ENCODE data around the gene AKAP12.
"Not testable (repeated sequence)": the region's sequence is repeated elsewhere in the genome, so short reads cannot be mapped to it uniquely, and the experiment has no call there.

AKAP12 gene

GRCh38 chr6:151327101-151327500 lies 87.3 kb downstream of the AKAP12 start:
- ATAC-seq, result no peak
- H3K9me3 Mint-ChIP-seq, result no peaks in the 10 kb centered on the region

GRCh38 chr6:151330130-151330696 lies 90.4 kb downstream of the AKAP12 start:
- H3K4me1 Mint-ChIP-seq, result peaks cover 7% of the 10 kb centered on the region
- no peaks in the 10 kb centered on the region for H3K9me3 Mint-ChIP-seq
- DNase-seq (ENCODE audit: low spot score in 2 of 2) (no peak), ATAC-seq (no peak)
- no peak overlapping the region for H3K27ac Mint-ChIP-seq
- H3K4me3 Mint-ChIP-seq, result no peak overlapping the region
- H3K36me3 Mint-ChIP-seq, result no peaks in the 10 kb centered on the region

More at GRCh38 chr6:151327101-151327500, 87.3 kb downstream of the AKAP12 start:
- peaks cover 24% of the 10 kb centered on the region for H3K4me1 Mint-ChIP-seq
- H3K36me3 Mint-ChIP-seq, result no peaks in the 10 kb centered on the region
- no peak overlapping the region for H3K4me3 Mint-ChIP-seq
- no peak overlapping the region for H3K27ac Mint-ChIP-seq
- no peak for DNase-seq (ENCODE audit: low spot score in 2 of 2)

- Mint-ChIP-seq H3K9me3 (no peaks in the 10 kb centered on the region), H3K4me1 (no peaks in the 10 kb centered on the region), H3K27ac (no peak overlapping the region), H3K36me3 (no peaks in the 10 kb centered on the region), H3K4me3 (no peak overlapping the region)
- DNase-seq (ENCODE audit: low spot score in 2 of 2) (no peak), ATAC-seq (no peak)
Observed at GRCh38 chr6:151335930-151336329, 96.2 kb downstream of the AKAP12 start.

GRCh38 chr6:151338651-151339200 lies 99.0 kb downstream of the AKAP12 start:
- no peaks in the 10 kb centered on the region for H3K9me3 Mint-ChIP-seq
- ATAC-seq (no peak), DNase-seq (ENCODE audit: low spot score in 2 of 2) (no peak)

GRCh38 chr6:151339369-151339768 lies 99.6 kb downstream of the AKAP12 start:
- Mint-ChIP-seq H3K36me3 (no peaks in the 10 kb centered on the region), H3K9me3 (no peaks in the 10 kb centered on the region), H3K27ac (no peak overlapping the region), H3K4me3 (no peak overlapping the region), H3K4me1 (no peaks in the 10 kb centered on the region)
- ATAC-seq (no peak), DNase-seq (ENCODE audit: low spot score in 2 of 2) (no peak)

More at GRCh38 chr6:151338651-151339200, 99.0 kb downstream of the AKAP12 start:
- H3K36me3 Mint-ChIP-seq, result no peaks in the 10 kb centered on the region
- no peaks in the 10 kb centered on the region for H3K4me1 Mint-ChIP-seq
- no peak overlapping the region for H3K27ac Mint-ChIP-seq
- no peak overlapping the region for H3K4me3 Mint-ChIP-seq

GRCh38 chr6:151340219-151340978 lies 100.6 kb downstream of the AKAP12 start:
- ATAC-seq (no peak), DNase-seq (ENCODE audit: low spot score in 2 of 2) (no peak)
- Mint-ChIP-seq H3K9me3 (no peaks in the 10 kb centered on the region), H3K36me3 (no peaks in the 10 kb centered on the region), H3K27ac (no peak overlapping the region), H3K4me3 (no peak overlapping the region), H3K4me1 (no peaks in the 10 kb centered on the region)

GRCh38 chr6:151341476-151342195 lies 101.9 kb downstream of the AKAP12 start:
- no peak for DNase-seq (ENCODE audit: low spot score in 2 of 2)
- no peak for ATAC-seq
- Mint-ChIP-seq H3K4me1 (no peaks in the 10 kb centered on the region), H3K9me3 (no peaks in the 10 kb centered on the region), H3K27ac (no peak overlapping the region), H3K36me3 (no peaks in the 10 kb centered on the region), H3K4me3 (no peak overlapping the region)

GRCh38 chr6:151342750-151343149 lies 103.0 kb downstream of the AKAP12 start:
- not testable (repeated sequence) for H3K4me3 Mint-ChIP-seq; DNase-seq (ENCODE audit: low spot score in 2 of 2); H3K27ac Mint-ChIP-seq; H3K36me3 Mint-ChIP-seq; H3K4me1 Mint-ChIP-seq; H3K9me3 Mint-ChIP-seq; ATAC-seq

GRCh38 chr6:151349651-151350270 lies 110.0 kb downstream of the AKAP12 start:
- ATAC-seq (no peak), DNase-seq (ENCODE audit: low spot score in 2 of 2) (no peak)
- H3K4me1 Mint-ChIP-seq, result peaks cover 6% of the 10 kb centered on the region
- H3K36me3 Mint-ChIP-seq, result no peaks in the 10 kb centered on the region
- no peak overlapping the region for H3K4me3 Mint-ChIP-seq
- peak overlapping the region; percentile 74 for H3K27ac Mint-ChIP-seq
- no peaks in the 10 kb centered on the region for H3K9me3 Mint-ChIP-seq

GRCh38 chr6:151350442-151351145 lies 110.8 kb downstream of the AKAP12 start:
- Mint-ChIP-seq H3K27ac (no peak overlapping the region), H3K4me3 (no peak overlapping the region), H3K36me3 (no peaks in the 10 kb centered on the region), H3K9me3 (no peaks in the 10 kb centered on the region), H3K4me1 (peaks cover 6% of the 10 kb centered on the region)
- no peak for DNase-seq (ENCODE audit: low spot score in 2 of 2)
- no peak for ATAC-seq

GRCh38 chr6:151351146-151351700 lies 111.5 kb downstream of the AKAP12 start:
- Mint-ChIP-seq H3K36me3 (no peaks in the 10 kb centered on the region), H3K4me3 (no peak overlapping the region), H3K9me3 (no peaks in the 10 kb centered on the region), H3K27ac (no peak overlapping the region), H3K4me1 (peaks cover 6% of the 10 kb centered on the region)
- ATAC-seq (no peak), DNase-seq (ENCODE audit: low spot score in 2 of 2) (no peak)

- Mint-ChIP-seq H3K9me3 (no peaks in the 10 kb centered on the region), H3K36me3 (no peaks in the 10 kb centered on the region), H3K4me1 (peaks cover 6% of the 10 kb centered on the region), H3K4me3 (no peak overlapping the region), H3K27ac (no peak overlapping the region)
- DNase-seq (ENCODE audit: low spot score in 2 of 2) (no peak), ATAC-seq (no peak)
Observed at GRCh38 chr6:151351731-151352130, 112.0 kb downstream of the AKAP12 start.

GRCh38 chr6:151352410-151353396 lies 112.9 kb downstream of the AKAP12 start:
- Mint-ChIP-seq H3K27ac (no peak overlapping the region), H3K4me3 (no peak overlapping the region), H3K9me3 (no peaks in the 10 kb centered on the region), H3K36me3 (no peaks in the 10 kb centered on the region), H3K4me1 (peaks cover 6% of the 10 kb centered on the region)
- DNase-seq (ENCODE audit: low spot score in 2 of 2) (no peak), ATAC-seq (peak; percentile 34)
